Pancreas (tissue), 10 donors: ENCODE data around the gene THSD4. TPM values are rescaled to one million over a fixed set of nuclear protein-coding genes. Genes with fewer than 3 reads are reported as not detected.

ENCODE experiments used
- ATAC-seq, 4 donors: fragments of 200-7000 bp; cut with Tn5 transposase; one replicate each; pipeline versions ENCODE4 v1.8.0 to v1.9.1; 2020; ENCODE audit warnings: mild to moderate bottlenecking in 4 of 4, moderate library complexity in 4 of 4
- DNase-seq, 6 donors: peaks; one replicate each; pipeline ENCODE4 v3.0.0-alpha.2; 2020
- FAIRE-seq: peaks from 2 replicates; lab custom pipeline; 2012; peaks lifted over from hg19 to GRCh38; lab: Jason Lieb, UNC
- H3K27ac ChIP-seq, 4 donors: fragments of 200-600 bp; sonication (generic); 1 replicate in 3 of 4; 2 replicates in 1 of 4; pipeline versions ENCODE4 v1.5.0 to v1.8.0; 2020
- H3K27me3 ChIP-seq, 4 donors: fragments of 200-600 bp; one replicate each; pipeline ENCODE4 v1.8.0; 2021
- H3K36me3 ChIP-seq, 3 donors: fragments of 200-600 bp; sonication (generic) in 1 of 3; one replicate each; pipeline versions ENCODE4 v1.5.0 to v1.8.0; 2020 to 2021
- H3K4me1 ChIP-seq, 3 donors: fragments of 200-600 bp; one replicate each; pipeline ENCODE4 v1.8.0; 2021
- H3K4me3 ChIP-seq, 4 donors: fragments of 200-600 bp; sonication (generic) in 2 of 4; one replicate each; pipeline versions ENCODE4 v1.5.0 to v1.8.0; 2020 to 2021
- H3K9me3 ChIP-seq, 4 donors: fragments of 200-600 bp; one replicate each; pipeline ENCODE4 v1.8.0; 2021
- CTCF ChIP-seq, 4 donors: fragments of 200-600 bp; sonication (generic) in 3 of 4; IDR thresholded peaks; one replicate each; pipeline versions ENCODE4 v1.5.0 to v1.8.0; 2021; ENCODE audit warnings: antibody characterized with exemption in 4 of 4
- WGBS, 2 donors: extraction: QIAGEN DNeasy Blood & Tissue Kit; methylation state at CpG; one replicate each; pipeline ENCODE4 v1.1.7; 2013; 5-methylcytosine and 5-hydroxymethylcytosine counted together
- intact Hi-C, 3 donors: fragments of 100-400 bp; cut with DNase I; formaldehyde crosslinking; loops; one replicate each; pipeline versions ENCODE4 v1.11.1 to v1.14.2; 2022
- polyA plus RNA-seq, 2 donors: library from polyadenylated mRNA; stranded (reverse); fragments of 200-250 nt; gene quantifications; one replicate each; pipeline ENCODE4 v1.2.3, GENCODE V29; 2013
- total RNA-seq, 6 donors: library from RNA; stranded (reverse); fragmentation: NEBNext Ultra II Directional in 4 of 6; extraction: Animal tissue kit (Norgen Biotek cat#: 25700) in 4 of 6; gene quantifications; one replicate each; pipeline versions ENCODE4 v1.2.1 to v1.2.4, GENCODE V29; 2021 to 2023
- donor health status: healthy with polysubstance abuse.
- donor health status: DM: no; HTN: no; CAD: no; lungs with moderate emphysema.
- donor health status: DM: no; HTN: no; CAD: no.
- donor health status: control.
- donor health status: control.
- donor health status: Bipolar disorder and iron deficiency.
- donor health status: DM: yes; HTN: yes; CAD: no.
- donor health status: DM: no; HTN: no; CAD: no.
- donor health status: DM: no; HTN: no; CAD: no.
- donor health status: DM: yes; HTN: yes; CAD: no.

The THSD4 gene
- total and polyA plus RNA-seq, 8 donors, result 6.0 to 17.8 (median 13.3) TPM

GRCh38 chr15:71296315-71296679 is 181.0 kb downstream of the THSD4 start:
- Histone ChIP-seq H3K27me3 (no peaks in the 10 kb centered on the region), H3K36me3 (no peaks in the 10 kb centered on the region), H3K4me3 (no peak overlapping the region), H3K27ac (peak overlapping the region in 1 of 4 donors; percentile 42), H3K9me3 (no peaks in the 10 kb centered on the region), H3K4me1 (no peaks in the 10 kb centered on the region)
- no peak for TF ChIP-seq CTCF (IDR thresholded peaks at IDR 0.05)
- 80 to 87% methylated on average over 8 of the region's 8 CpGs for WGBS, 2 donors
- DNase-seq, result no peak
- ATAC-seq, result no peak
- intact Hi-C loops, result no loop called here
- no peak for FAIRE-seq

GRCh38 chr15:71301958-71302621 is 186.8 kb downstream of the THSD4 start:
- TF ChIP-seq CTCF (IDR thresholded peaks at IDR 0.05), result no peak
- no peaks in the 10 kb centered on the region for H3K27me3 ChIP-seq
- FAIRE-seq (no peak), ATAC-seq (no peak), DNase-seq (no peak)
- H3K4me1 ChIP-seq, result no peaks in the 10 kb centered on the region
- no peaks in the 10 kb centered on the region for H3K9me3 ChIP-seq
- no peaks in the 10 kb centered on the region for H3K36me3 ChIP-seq
- H3K4me3 ChIP-seq, result no peak overlapping the region
- WGBS, 2 donors, result 60 to 72% methylated on average over 5 of the region's 5 CpGs
- intact Hi-C loops, result no loop called here
- H3K27ac ChIP-seq, result no peak overlapping the region

- Histone ChIP-seq H3K4me1 (no peaks in the 10 kb centered on the region), H3K27me3 (no peaks in the 10 kb centered on the region), H3K9me3 (no peaks in the 10 kb centered on the region), H3K36me3 (no peaks in the 10 kb centered on the region), H3K4me3 (no peak overlapping the region), H3K27ac (no peak overlapping the region)
- no peak for DNase-seq
- intact Hi-C loops, result no loop called here
- ATAC-seq, result no peak
- WGBS, 2 donors, result 85 to 93% methylated on average over 6 of the region's 6 CpGs
- no peak for TF ChIP-seq CTCF (IDR thresholded peaks at IDR 0.05)
- no peak for FAIRE-seq
These were observed 187.7 kb downstream of the THSD4 start for GRCh38 chr15:71302861-71303410.

- no peaks in the 10 kb centered on the region for H3K36me3 ChIP-seq
- FAIRE-seq (no peak), ATAC-seq (no peak), DNase-seq (no peak)
- no peaks in the 10 kb centered on the region for H3K9me3 ChIP-seq
- H3K27ac ChIP-seq, result no peak overlapping the region
- no peaks in the 10 kb centered on the region for H3K27me3 ChIP-seq
- TF ChIP-seq CTCF (IDR thresholded peaks at IDR 0.05), result no peak
- 87 to 88% methylated on average over 2 of the region's 2 CpGs for WGBS, 2 donors
- intact Hi-C loops, result no loop called here
- no peaks in the 10 kb centered on the region for H3K4me1 ChIP-seq
- H3K4me3 ChIP-seq, result no peak overlapping the region
These were observed 188.7 kb downstream of the THSD4 start for GRCh38 chr15:71303977-71304376.

GRCh38 chr15:71304681-71305080 is 189.4 kb downstream of the THSD4 start:
- Histone ChIP-seq H3K4me3 (no peak overlapping the region), H3K27me3 (no peaks in the 10 kb centered on the region), H3K27ac (no peak overlapping the region), H3K36me3 (no peaks in the 10 kb centered on the region), H3K9me3 (no peaks in the 10 kb centered on the region), H3K4me1 (no peaks in the 10 kb centered on the region)
- 60 to 72% methylated on average over 4 of the region's 4 CpGs for WGBS, 2 donors
- FAIRE-seq (no peak), DNase-seq (no peak), ATAC-seq (no peak)
- no peak for TF ChIP-seq CTCF (IDR thresholded peaks at IDR 0.05)
- intact Hi-C loops, result no loop called here
